ENCODE measurements around the gene KLHDC3. TPM values are rescaled to one million over a fixed set of nuclear protein-coding genes. Genes with fewer than 3 reads are reported as not detected.

Gene KLHDC3
- polyA plus RNA-seq, 3 donors = 51.9 to 141 (median 106) TPM

- Histone ChIP-seq H3K4me3 (replicated peaks in 1 of 3; ENCODE audit: low read depth in 2 of 3, low read length in 3 of 3) (peak within 1 kb of the TSS; percentile 66 to 91 (median 85)), H3K4me2 (replicated peaks; ENCODE audit: extremely low read depth, low read length, poor library complexity, severe bottlenecking) (peak within 1 kb of the TSS; percentile 98), H4K20me1 (ENCODE audit: insufficient read depth, low read length) (no peaks in the 10 kb centered on the region), H3K9me3 (replicated peaks in 1 of 2; ENCODE audit: control insufficient read depth in 1 of 2, insufficient read depth in 1 of 2, low read length in 2 of 2) (no peaks in the 10 kb centered on the region), H3K27ac (ENCODE audit: low read depth in 1 of 2, low read length in 2 of 2) (peak within 1 kb of the TSS; percentile 44 to 86), H3K4me1 (ENCODE audit: control insufficient read depth in 1 of 2, insufficient read depth in 2 of 2, low read length in 2 of 2) (peaks cover 16 to 29% of the 10 kb centered on the region in 2 donors), H3K79me2 (ENCODE audit: insufficient read depth, low read length) (peaks cover 14% of the 10 kb centered on the region), H2AFZ (ENCODE audit: insufficient read depth, low read depth, low read length, poor library complexity, severe bottlenecking) (peak within 1 kb of the TSS; percentile 98), H3K27me3 (ENCODE audit: control insufficient read depth in 2 of 2, insufficient read depth in 2 of 2, low read length in 2 of 2) (no peaks in the 10 kb centered on the region), H3K9ac (ENCODE audit: insufficient read depth, low read length, poor library complexity, severe bottlenecking) (peak within 1 kb of the TSS; percentile 80), H3K36me3 (replicated peaks in 1 of 2; ENCODE audit: control insufficient read depth in 1 of 2, insufficient read depth in 2 of 2, low read length in 2 of 2) (peaks cover 13 to 41% of the 10 kb centered on the region in 2 donors)
- H3K27me3 Mint-ChIP-seq (ENCODE audit: low read depth in 3 of 3) = peaks cover 0 to 2% (median 2%) of the 10 kb centered on the region in 3 donors
- intact Hi-C loops (cut with micrococcal nuclease) = loop anchor here in 1 of 2 donors (10.0 kb wide), 1 partner anchor 121 kb away; the partner anchor contains the start of gene SRF
- 0% methylated on average over 30 of the region's 45 CpGs for WGBS (ENCODE audit: insufficient coverage)
- H3K27ac Mint-ChIP-seq = peak within 1 kb of the TSS; percentile 87 to 97 (median 95)
- H3K36me3 Mint-ChIP-seq = peaks cover 39 to 50% of the 10 kb centered on the region in 2 donors
- no peaks in the 10 kb centered on the region for H3K9me3 Mint-ChIP-seq
- peak within 1 kb of the TSS; percentile 89 to 97 for H3K4me3 Mint-ChIP-seq
- TF ChIP-seq, protein P1, sequence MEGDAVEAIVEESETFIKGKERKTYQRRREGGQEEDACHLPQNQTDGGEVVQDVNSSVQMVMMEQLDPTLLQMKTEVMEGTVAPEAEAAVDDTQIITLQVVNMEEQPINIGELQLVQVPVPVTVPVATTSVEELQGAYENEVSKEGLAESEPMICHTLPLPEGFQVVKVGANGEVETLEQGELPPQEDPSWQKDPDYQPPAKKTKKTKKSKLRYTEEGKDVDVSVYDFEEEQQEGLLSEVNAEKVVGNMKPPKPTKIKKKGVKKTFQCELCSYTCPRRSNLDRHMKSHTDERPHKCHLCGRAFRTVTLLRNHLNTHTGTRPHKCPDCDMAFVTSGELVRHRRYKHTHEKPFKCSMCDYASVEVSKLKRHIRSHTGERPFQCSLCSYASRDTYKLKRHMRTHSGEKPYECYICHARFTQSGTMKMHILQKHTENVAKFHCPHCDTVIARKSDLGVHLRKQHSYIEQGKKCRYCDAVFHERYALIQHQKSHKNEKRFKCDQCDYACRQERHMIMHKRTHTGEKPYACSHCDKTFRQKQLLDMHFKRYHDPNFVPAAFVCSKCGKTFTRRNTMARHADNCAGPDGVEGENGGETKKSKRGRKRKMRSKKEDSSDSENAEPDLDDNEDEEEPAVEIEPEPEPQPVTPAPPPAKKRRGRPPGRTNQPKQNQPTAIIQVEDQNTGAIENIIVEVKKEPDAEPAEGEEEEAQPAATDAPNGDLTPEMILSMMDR (IDR thresholded peaks at IDR 0.05) = no peak
- peaks cover 35% of the 10 kb centered on the region for H3K4me1 Mint-ChIP-seq
- DNase-seq = peak; percentile 59 to 82 (median 72)
These were observed 39.6 kb downstream of the KLHDC3 start, which contains the start of gene CUL7 for GRCh38 chr6:43053545-43054205. TSS of gene CUL7 (minus strand) at chr6:43053851. CDS start at chr6:43052788, 1,063 bp downstream.

GRCh38 chr6:43054206-43054943 lies 40.3 kb downstream of the KLHDC3 start:
- intact Hi-C loops (cut with micrococcal nuclease) = loop anchor here in 1 of 2 donors (10.0 kb wide), 1 partner anchor 120 kb away; the partner anchor contains the start of gene SRF
- H3K4me1 Mint-ChIP-seq = peaks cover 38% of the 10 kb centered on the region
- H3K27ac Mint-ChIP-seq = peak overlapping the region; percentile 87 to 97 (median 95)
- peak overlapping the region in 1 of 2 donors; percentile 86 for H3K27ac ChIP-seq (ENCODE audit: low read depth in 1 of 2, low read length in 2 of 2)
- no peaks in the 10 kb centered on the region for H4K20me1 ChIP-seq (ENCODE audit: insufficient read depth, low read length)
- no peaks in the 10 kb centered on the region for H3K27me3 ChIP-seq (ENCODE audit: control insufficient read depth in 2 of 2, insufficient read depth in 2 of 2, low read length in 2 of 2)
- peaks cover 19 to 33% of the 10 kb centered on the region in 2 donors for H3K4me1 ChIP-seq (ENCODE audit: control insufficient read depth in 1 of 2, insufficient read depth in 2 of 2, low read length in 2 of 2)
- H2AFZ ChIP-seq (ENCODE audit: insufficient read depth, low read depth, low read length, poor library complexity, severe bottlenecking) = peak overlapping the region; percentile 98
- peak overlapping the region; percentile 80 for H3K9ac ChIP-seq (ENCODE audit: insufficient read depth, low read length, poor library complexity, severe bottlenecking)
- WGBS (ENCODE audit: insufficient coverage) = 87% methylated on average over 16 of the region's 17 CpGs
- peak overlapping the region; percentile 66 to 91 (median 85) for H3K4me3 ChIP-seq (replicated peaks in 1 of 3; ENCODE audit: low read depth in 2 of 3, low read length in 3 of 3)
- peaks cover 35 to 43% of the 10 kb centered on the region in 2 donors for H3K36me3 Mint-ChIP-seq
- H3K36me3 ChIP-seq (replicated peaks in 1 of 2; ENCODE audit: control insufficient read depth in 1 of 2, insufficient read depth in 2 of 2, low read length in 2 of 2) = peaks cover 10 to 34% of the 10 kb centered on the region in 2 donors
- DNase-seq = no peak
- H3K9me3 ChIP-seq (replicated peaks in 1 of 2; ENCODE audit: control insufficient read depth in 1 of 2, insufficient read depth in 1 of 2, low read length in 2 of 2) = no peaks in the 10 kb centered on the region
- TF ChIP-seq, protein P1 (IDR thresholded peaks at IDR 0.05) = no peak
- H3K79me2 ChIP-seq (ENCODE audit: insufficient read depth, low read length) = peaks cover 19% of the 10 kb centered on the region
- no peaks in the 10 kb centered on the region for H3K9me3 Mint-ChIP-seq
- peak overlapping the region; percentile 98 for H3K4me2 ChIP-seq (replicated peaks; ENCODE audit: extremely low read depth, low read length, poor library complexity, severe bottlenecking)
- H3K27me3 Mint-ChIP-seq (ENCODE audit: low read depth in 3 of 3) = peaks cover 0 to 2% (median 2%) of the 10 kb centered on the region in 3 donors
- H3K4me3 Mint-ChIP-seq = peak overlapping the region; percentile 89 to 97

Measured in CD14-positive monocyte (primary cell).